Measurements from ENCODE around the gene C11orf91.

- TF ChIP-seq CTCF (conservative IDR thresholded peaks at IDR 0.05) (no peak), ZFX (IDR thresholded peaks at IDR 0.05) (no peak)
These were observed 42.9 kb downstream of the C11orf91 start for GRCh38 chr11:33657757-33658156.

Measured in C4-2B (cell line).